SU-DHL-6 (cell line): ENCODE data around the gene ZNF304.

Experiments
- CTCF ChIP-seq: fragments of 200-600 bp; sonication (generic); IDR thresholded peaks from one replicate; pipeline ENCODE4 v1.5.1; 2017; ENCODE audit warnings: antibody characterized with exemption, mild to moderate bottlenecking, low read length, moderate library complexity; ENCODE audit not compliant: insufficient read depth, poor library complexity, severe bottlenecking
- EZH2phosphoT487 ChIP-seq: fragments of 200-600 bp; sonication (generic), shearing (Covaris generic); conservative IDR thresholded peaks from 2 replicates; pipeline ENCODE4 v1.6.1; 2018; ENCODE audit warnings: mild to moderate bottlenecking, antibody characterized with exemption, low read length, moderate library complexity, mixed read lengths

- TF ChIP-seq CTCF: no peak
- TF ChIP-seq EZH2phosphoT487: no peak
Observed at GRCh38 chr19:57389194-57389729, 38.2 kb downstream of the ZNF304 start.
